ENCODE measurements around the gene HLX.

DNA sequence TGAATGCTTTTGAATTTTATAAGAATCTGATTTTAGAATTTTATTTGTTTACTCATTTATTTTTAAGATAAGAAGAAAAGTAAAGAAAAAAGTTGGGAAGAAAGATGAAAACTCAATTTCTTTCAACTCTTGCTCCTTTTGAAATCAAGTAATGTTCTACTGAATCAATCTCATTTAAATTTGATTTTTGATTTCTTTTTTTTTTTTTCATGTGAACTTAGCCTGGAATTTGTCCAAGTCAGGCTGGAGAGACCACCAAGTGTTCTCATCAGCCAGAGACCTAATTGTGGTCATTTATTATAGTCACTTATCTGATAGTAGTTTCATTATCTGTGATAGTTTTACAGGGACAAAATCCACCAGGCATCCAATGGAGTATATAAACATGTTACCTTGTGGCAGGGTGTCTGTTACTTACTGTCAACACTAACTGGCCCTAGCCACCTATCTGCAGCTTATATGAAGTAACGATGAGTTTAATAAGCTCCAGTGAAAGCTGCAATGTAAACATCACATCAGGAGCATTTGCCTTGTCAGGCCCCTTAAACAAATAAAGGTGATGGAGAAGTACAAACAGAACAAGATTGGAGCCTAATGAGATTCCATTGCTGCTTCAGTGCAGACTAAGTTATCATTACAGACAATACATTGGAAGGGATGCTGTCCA, 39.2 kb downstream of the HLX start:
- TF ChIP-seq CTCF (IDR thresholded peaks at IDR 0.05) (no peak), POLR2AphosphoS5 (IDR thresholded peaks at IDR 0.05; ENCODE audit: insufficient read depth in 1 of 2, low read depth in 1 of 2) (no peak), POLR2A (IDR thresholded peaks at IDR 0.05) (no peak)

Measured in vagina (tissue), 2 donors.